ENCODE results near the gene TNFRSF8. TPM values are rescaled to one million over a fixed set of nuclear protein-coding genes. Genes with fewer than 3 reads are reported as not detected.

The TNFRSF8 gene
- total and polyA plus RNA-seq, 9 of the 15 experiments (the other 6 are each of a cell fraction or from before 2014, with no cell fraction given) = 3.5 to 38.4 (median 17.1) TPM

- TF ChIP-seq STAT6 (CRISPR knock-in tag; IDR thresholded peaks at IDR 0.05) = no peak
- TF ChIP-seq TFAP4 (CRISPR knock-in tag; IDR thresholded peaks at IDR 0.05; ENCODE audit: borderline replicate concordance) = peak; percentile 59; the same call in 1 of the 2 replicates
- peak; percentile 33; the same call in 1 of the 2 replicates for TF ChIP-seq EGR1 (conservative IDR thresholded peaks at IDR 0.05)
- 0 out of 2 replicates have a peak, but pooled peaks have one; percentile 54 for TF ChIP-seq CREB1 (IDR thresholded peaks at IDR 0.05)
- peak; percentile 24; the same call in 1 of the 2 replicates for TF ChIP-seq CREB1 (CRISPR knock-in tag; IDR thresholded peaks at IDR 0.05)
- no peak for TF ChIP-seq CHCHD3 (CRISPR knock-in tag; IDR thresholded peaks at IDR 0.05)
- 0 out of 2 replicates have a peak, but pooled peaks have one; percentile 29 for TF ChIP-seq ZNF395 (CRISPR knock-in tag; IDR thresholded peaks at IDR 0.05)
- peak; percentile 87 for TF ChIP-seq ATF3 (IDR thresholded peaks at IDR 0.05)
- no peak for TF ChIP-seq ATF3 (CRISPR knock-in tag; conservative IDR thresholded peaks at IDR 0.05)
- TF ChIP-seq KDM1A (IDR thresholded peaks at IDR 0.05) = peak in 1 of 2 experiments; percentile 33; a peak in 1 of 4 replicates
- TF ChIP-seq CREM (IDR thresholded peaks at IDR 0.05; ENCODE audit: low read depth) = peak; percentile 66
- TF ChIP-seq ATF7 (IDR thresholded peaks at IDR 0.05) = peak; percentile 74
- TF ChIP-seq ATF1 (CRISPR knock-in tag; IDR thresholded peaks at IDR 0.05) = no peak
- TF ChIP-seq ATF1 (tag; IDR thresholded peaks at IDR 0.05) = peak; percentile 73
- TF ChIP-seq BHLHE40 (IDR thresholded peaks at IDR 0.05; ENCODE audit: low read length) = peak; percentile 54; the same call in 1 of the 2 replicates
- no peak for TF ChIP-seq FOXA1 (IDR thresholded peaks at IDR 0.05; ENCODE audit: borderline replicate concordance)
These were observed 15.8 kb upstream of the TNFRSF8 start (continued) for GRCh38 chr1:12047120-12047876.
